BLaER1 treated with 17β-estradiol and CSF1 and Interleukin-3, amounts not matched to agents 10 nM and 100 nM (cell line): Measurements from ENCODE around the gene IFNGR1.
A peak's percentile ranks its signal among the peaks of the same experiment; 100 is the strongest.

Source experiments
- H3K27ac ChIP-seq, 11 experiments: shearing (Covaris generic); formaldehyde crosslinking; 2 replicates each; pipeline ENCODE4 v1.8.1; 2022
- H3K27me3 ChIP-seq, 11 experiments: shearing (Covaris generic); formaldehyde crosslinking; 2 replicates each; pipeline ENCODE4 v1.8.1; 2022
- H3K36me3 ChIP-seq, 11 experiments: shearing (Covaris generic); formaldehyde crosslinking; 2 replicates each; pipeline ENCODE4 v1.8.1; 2022
- H3K4me1 ChIP-seq, 10 experiments: shearing (Covaris generic); formaldehyde crosslinking; 2 replicates each; pipeline ENCODE4 v1.8.1; 2022
- H3K4me2 ChIP-seq, 11 experiments: shearing (Covaris generic); formaldehyde crosslinking; 2 replicates each; pipeline ENCODE4 v1.8.1; 2022
- H3K4me3 ChIP-seq, 10 experiments: shearing (Covaris generic); formaldehyde crosslinking; 2 replicates each; pipeline ENCODE4 v1.8.1; 2022
- H3K9ac ChIP-seq, 11 experiments: shearing (Covaris generic); formaldehyde crosslinking; 2 replicates each; pipeline ENCODE4 v1.8.1; 2022
- H3K9me3 ChIP-seq, 11 experiments: shearing (Covaris generic); formaldehyde crosslinking; replicated peaks in 1 of 11; 2 replicates each; pipeline ENCODE4 v1.8.1; 2022
- H4K20me1 ChIP-seq, 11 experiments: shearing (Covaris generic); formaldehyde crosslinking; 2 replicates each; pipeline ENCODE4 v1.8.1; 2022
- Cebpa-rat ChIP-seq, 11 experiments: shearing (Covaris generic); IDR thresholded peaks; 2 replicates each; pipeline ENCODE4 v1.8.1; 2022

The IFNGR1 gene

DNA sequence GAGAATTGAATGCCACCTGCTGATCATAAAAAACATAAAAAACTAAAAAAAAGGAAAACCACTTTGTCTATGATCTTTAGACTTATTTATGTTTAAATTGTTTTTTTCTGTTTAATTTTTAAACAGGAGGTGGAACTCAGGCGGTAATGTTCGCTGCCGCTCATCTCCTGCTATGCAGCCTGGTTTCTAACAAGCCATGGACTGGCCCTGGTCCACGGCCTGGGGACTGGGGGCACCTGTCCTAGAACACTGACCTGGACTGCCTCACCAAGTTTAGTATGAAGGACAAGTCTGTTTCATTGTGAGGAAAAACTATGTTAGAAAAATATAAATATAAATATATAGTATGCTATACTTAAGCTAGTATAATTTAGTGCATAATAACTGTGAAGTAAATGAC lies 27.0 kb upstream of the IFNGR1 start:
- peak overlapping the region in 3 of 11 experiments; percentile 35 to 60 (median 42); a peak in 3 of 22 replicates for H3K9ac ChIP-seq

DNA sequence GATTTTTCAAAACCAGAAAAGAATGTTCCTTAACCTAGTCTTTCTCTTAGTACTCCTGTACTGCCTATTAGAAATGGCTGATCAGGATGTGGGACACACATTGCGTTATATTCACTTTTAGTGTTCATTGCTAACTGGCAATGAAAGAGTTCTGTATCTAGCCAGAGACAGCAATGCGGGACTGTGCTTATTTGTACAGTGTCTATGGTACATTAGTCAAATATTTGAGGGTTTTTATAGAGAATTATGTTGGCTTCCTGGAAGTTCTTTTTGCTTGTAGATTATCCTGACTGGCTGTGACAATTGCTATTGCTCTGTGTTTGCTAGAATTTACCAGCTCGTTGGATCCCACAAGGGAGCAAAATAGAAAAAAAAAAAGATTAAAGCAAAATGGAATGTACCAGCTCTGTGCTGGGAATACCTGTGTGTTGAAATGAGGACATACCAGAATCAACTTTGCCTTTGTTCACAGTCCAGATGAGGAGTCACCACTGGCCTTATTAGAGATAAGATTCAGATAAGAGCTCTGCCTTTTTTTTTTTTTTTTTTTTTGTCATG lies 22.4 kb upstream of the IFNGR1 start:
- Histone ChIP-seq H3K9me3 (peaks cover 15 to 59% (median 25%) of the 10 kb centered on the region in 11 experiments; a peak in 21 of 22 replicates), H3K9ac (peak overlapping the region in 1 of 11 experiments; percentile 63; a peak in 1 of 22 replicates), H3K27me3 (no peaks in the 10 kb centered on the region), H3K4me2 (peak overlapping the region in 4 of 11 experiments; percentile 61 to 94 (median 77); a peak in 6 of 22 replicates), H3K36me3 (peaks cover 0 to 6% (median 0%) of the 10 kb centered on the region in 11 experiments; a peak in 1 of 22 replicates), H3K27ac (peak overlapping the region in 6 of 11 experiments; percentile 65 to 88 (median 86); a peak in 10 of 22 replicates), H3K4me3 (no peak overlapping the region), H3K4me1 (peaks cover 7 to 100% (median 23%) of the 10 kb centered on the region in 10 experiments; a peak in 19 of 20 replicates), H4K20me1 (no peaks in the 10 kb centered on the region)
- TF ChIP-seq Cebpa-rat (IDR thresholded peaks at IDR 0.05): no peak

More for the DNA sequence above, 27.0 kb upstream of the IFNGR1 start:
- Histone ChIP-seq H3K27ac (peak overlapping the region in 4 of 11 experiments; percentile 38 to 66 (median 56); a peak in 6 of 22 replicates), H3K27me3 (no peaks in the 10 kb centered on the region), H4K20me1 (no peaks in the 10 kb centered on the region), H3K36me3 (no peaks in the 10 kb centered on the region), H3K4me1 (peaks cover 0 to 89% (median 7%) of the 10 kb centered on the region in 10 experiments; a peak in 10 of 20 replicates), H3K4me2 (peak overlapping the region in 5 of 11 experiments; percentile 47 to 87 (median 75); a peak in 9 of 22 replicates), H3K4me3 (no peak overlapping the region), H3K9me3 (peaks cover 5 to 52% (median 10%) of the 10 kb centered on the region in 11 experiments; a peak in 13 of 22 replicates)
- TF ChIP-seq Cebpa-rat (IDR thresholded peaks at IDR 0.05): no peak

- H3K27ac ChIP-seq: peak overlapping the region; percentile 27 to 88 (median 65); a peak in 20 of 22 replicates
- no peak overlapping the region; a peak in 1 of 20 replicates for H3K4me3 ChIP-seq
- H3K9ac ChIP-seq: peak overlapping the region in 6 of 11 experiments; percentile 30 to 67 (median 62); a peak in 9 of 22 replicates
- TF ChIP-seq Cebpa-rat (IDR thresholded peaks at IDR 0.05): peak in 10 of 11 experiments; percentile 39 to 98 (median 80); a peak in 16 of 22 replicates
- no peaks in the 10 kb centered on the region for H3K27me3 ChIP-seq
- no peaks in the 10 kb centered on the region for H4K20me1 ChIP-seq
- H3K36me3 ChIP-seq: peaks cover 0 to 6% (median 0%) of the 10 kb centered on the region in 11 experiments; a peak in 1 of 22 replicates
- H3K4me2 ChIP-seq: peak overlapping the region; percentile 17 to 94 (median 51); a peak in 20 of 22 replicates
- peaks cover 15 to 100% (median 27%) of the 10 kb centered on the region in 10 experiments for H3K4me1 ChIP-seq
- H3K9me3 ChIP-seq: peaks cover 15 to 62% (median 28%) of the 10 kb centered on the region in 11 experiments; a peak in 21 of 22 replicates
Measured at GRCh38 chr6:137240168-137240567, 21.0 kb upstream of the IFNGR1 start.

DNA sequence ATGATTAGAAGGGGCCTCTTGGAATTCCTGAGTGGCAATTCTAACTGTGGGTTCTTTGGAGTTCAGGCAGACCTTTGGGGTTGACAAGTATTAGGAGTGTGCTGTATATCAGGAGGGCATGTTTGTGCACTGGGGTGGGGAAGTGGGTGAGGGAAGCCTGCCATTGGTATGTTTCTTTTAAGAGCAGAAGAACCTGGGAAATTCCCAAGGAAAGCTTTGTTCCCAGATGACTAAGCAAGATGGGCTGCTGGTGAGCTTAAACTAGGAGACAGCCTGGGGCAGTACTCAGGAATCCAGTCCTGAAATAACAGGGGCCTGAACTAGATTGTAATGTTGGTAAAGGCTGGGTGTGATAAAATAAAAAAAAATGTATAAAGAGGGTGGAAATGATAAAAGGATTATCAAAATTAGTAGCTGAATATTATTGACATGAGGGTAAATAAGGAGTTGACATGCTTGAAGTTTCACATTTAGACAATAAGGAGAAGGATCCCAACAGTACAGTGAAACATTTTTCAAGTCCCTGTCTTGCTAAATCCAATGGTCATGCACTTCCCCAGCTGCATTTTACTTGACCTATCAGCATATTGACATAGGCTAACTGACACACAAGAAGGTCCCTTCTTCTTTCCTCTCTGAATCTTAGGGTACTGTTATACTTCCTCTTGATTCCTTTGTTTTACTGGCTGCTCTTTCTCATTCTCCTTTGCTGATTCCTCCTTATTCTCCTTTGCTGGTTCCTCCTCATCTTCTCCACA lies 18.4 kb upstream of the IFNGR1 start:
- peak overlapping the region in 5 of 11 experiments; percentile 80 to 88 (median 87); a peak in 10 of 22 replicates for H3K27ac ChIP-seq
- peaks cover 15 to 53% (median 28%) of the 10 kb centered on the region in 11 experiments; a peak in 21 of 22 replicates for H3K9me3 ChIP-seq
- H3K4me2 ChIP-seq: peak overlapping the region in 3 of 11 experiments; percentile 0 to 94 (median 90); a peak in 5 of 22 replicates
- no peak overlapping the region for H3K4me3 ChIP-seq
- H3K4me1 ChIP-seq: peaks cover 41 to 98% (median 53%) of the 10 kb centered on the region in 10 experiments
- TF ChIP-seq Cebpa-rat (IDR thresholded peaks at IDR 0.05): no peak
- H3K36me3 ChIP-seq: peaks cover 0 to 6% (median 0%) of the 10 kb centered on the region in 11 experiments; a peak in 1 of 22 replicates
- no peaks in the 10 kb centered on the region for H3K27me3 ChIP-seq
- H4K20me1 ChIP-seq: no peaks in the 10 kb centered on the region
- H3K9ac ChIP-seq: peak overlapping the region in 2 of 11 experiments; percentile 46 to 65; a peak in 3 of 22 replicates

DNA sequence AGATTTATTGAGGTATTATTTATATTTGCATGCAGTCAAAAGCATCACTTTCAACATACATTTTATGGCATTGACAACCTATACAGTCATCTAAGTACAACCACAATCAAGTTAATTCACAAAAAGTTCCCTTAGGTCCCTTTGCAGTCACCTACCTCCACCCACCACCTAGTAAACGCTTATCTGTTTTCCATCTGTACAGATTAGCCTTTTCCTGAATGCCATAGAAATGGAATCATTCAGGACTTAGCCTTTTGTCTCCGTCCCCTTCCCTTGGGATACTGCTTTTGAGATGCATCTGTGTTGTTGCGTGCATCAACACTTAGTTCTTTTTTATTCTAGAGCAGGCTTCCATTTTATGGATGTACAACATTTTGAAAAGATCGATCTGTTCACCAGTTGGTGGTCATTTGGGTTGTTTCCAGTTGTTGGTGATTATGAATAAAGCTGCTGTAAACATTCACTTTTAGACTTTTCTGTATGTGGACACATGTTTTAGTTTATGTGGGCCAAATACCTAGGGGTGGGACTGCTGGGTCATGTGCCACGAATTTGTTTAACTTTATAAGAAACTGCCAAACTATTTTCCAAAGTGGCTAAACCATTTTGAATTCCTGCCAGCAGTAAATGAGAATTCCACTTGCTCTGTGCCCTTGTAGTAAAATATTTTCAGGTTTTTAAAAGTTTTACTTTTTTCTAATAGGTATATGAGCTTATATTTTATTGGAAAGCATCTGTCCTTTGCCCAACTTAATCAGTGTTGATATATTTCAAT lies 17.6 kb upstream of the IFNGR1 start:
- peak overlapping the region in 2 of 11 experiments; percentile 46 to 65; a peak in 1 of 22 replicates for H3K9ac ChIP-seq

GRCh38 chr6:137235686-137236085 lies 16.5 kb upstream of the IFNGR1 start:
- H3K9ac ChIP-seq: no peak overlapping the region
- H3K9me3 ChIP-seq: peaks cover 15 to 45% (median 28%) of the 10 kb centered on the region in 11 experiments; a peak in 21 of 22 replicates
- no peak overlapping the region for H3K4me3 ChIP-seq
- peak overlapping the region in 7 of 11 experiments; percentile 5 to 86 (median 66); a peak in 9 of 22 replicates for H3K27ac ChIP-seq
- H3K27me3 ChIP-seq: no peaks in the 10 kb centered on the region
- no peaks in the 10 kb centered on the region for H4K20me1 ChIP-seq
- peaks cover 0 to 6% (median 0%) of the 10 kb centered on the region in 11 experiments; a peak in 1 of 22 replicates for H3K36me3 ChIP-seq
- no peak for TF ChIP-seq Cebpa-rat (IDR thresholded peaks at IDR 0.05)
- peak overlapping the region; percentile 50 to 94 (median 76); a peak in 21 of 22 replicates for H3K4me2 ChIP-seq
- H3K4me1 ChIP-seq: peaks cover 59 to 99% (median 69%) of the 10 kb centered on the region in 10 experiments

More for the DNA sequence above, 17.6 kb upstream of the IFNGR1 start:
- H3K27ac ChIP-seq: peak overlapping the region in 5 of 11 experiments; percentile 19 to 88 (median 87); a peak in 9 of 22 replicates
- H3K4me1 ChIP-seq: peaks cover 49 to 99% (median 61%) of the 10 kb centered on the region in 10 experiments
- H4K20me1 ChIP-seq: no peaks in the 10 kb centered on the region
- peaks cover 15 to 49% (median 28%) of the 10 kb centered on the region in 11 experiments; a peak in 21 of 22 replicates for H3K9me3 ChIP-seq
- no peaks in the 10 kb centered on the region for H3K27me3 ChIP-seq
- H3K36me3 ChIP-seq: peaks cover 0 to 6% (median 0%) of the 10 kb centered on the region in 11 experiments; a peak in 1 of 22 replicates
- no peak overlapping the region; a peak in 1 of 20 replicates for H3K4me3 ChIP-seq
- H3K4me2 ChIP-seq: peak overlapping the region in 3 of 11 experiments; percentile 0 to 94 (median 90); a peak in 4 of 22 replicates
- TF ChIP-seq Cebpa-rat (IDR thresholded peaks at IDR 0.05): no peak

GRCh38 chr6:137233911-137234863 lies 15.0 kb upstream of the IFNGR1 start:
- peaks cover 55 to 99% (median 63%) of the 10 kb centered on the region in 10 experiments for H3K4me1 ChIP-seq
- peaks cover 0 to 6% (median 0%) of the 10 kb centered on the region in 11 experiments; a peak in 1 of 22 replicates for H3K36me3 ChIP-seq
- no peaks in the 10 kb centered on the region for H3K27me3 ChIP-seq
- H3K9ac ChIP-seq: peak overlapping the region in 9 of 11 experiments; percentile 20 to 68 (median 52); a peak in 15 of 22 replicates
- no peaks in the 10 kb centered on the region for H4K20me1 ChIP-seq
- H3K27ac ChIP-seq: peak overlapping the region; percentile 62 to 86 (median 71)
- peak overlapping the region in 4 of 10 experiments; percentile 6 to 13 (median 10); a peak in 4 of 20 replicates for H3K4me3 ChIP-seq
- H3K4me2 ChIP-seq: peak overlapping the region; percentile 61 to 94 (median 76)
- H3K9me3 ChIP-seq: peaks cover 15 to 37% (median 23%) of the 10 kb centered on the region in 11 experiments; a peak in 21 of 22 replicates
- no peak for TF ChIP-seq Cebpa-rat (IDR thresholded peaks at IDR 0.05)
